ENCODE data around the gene EIF4G1.

DNA sequence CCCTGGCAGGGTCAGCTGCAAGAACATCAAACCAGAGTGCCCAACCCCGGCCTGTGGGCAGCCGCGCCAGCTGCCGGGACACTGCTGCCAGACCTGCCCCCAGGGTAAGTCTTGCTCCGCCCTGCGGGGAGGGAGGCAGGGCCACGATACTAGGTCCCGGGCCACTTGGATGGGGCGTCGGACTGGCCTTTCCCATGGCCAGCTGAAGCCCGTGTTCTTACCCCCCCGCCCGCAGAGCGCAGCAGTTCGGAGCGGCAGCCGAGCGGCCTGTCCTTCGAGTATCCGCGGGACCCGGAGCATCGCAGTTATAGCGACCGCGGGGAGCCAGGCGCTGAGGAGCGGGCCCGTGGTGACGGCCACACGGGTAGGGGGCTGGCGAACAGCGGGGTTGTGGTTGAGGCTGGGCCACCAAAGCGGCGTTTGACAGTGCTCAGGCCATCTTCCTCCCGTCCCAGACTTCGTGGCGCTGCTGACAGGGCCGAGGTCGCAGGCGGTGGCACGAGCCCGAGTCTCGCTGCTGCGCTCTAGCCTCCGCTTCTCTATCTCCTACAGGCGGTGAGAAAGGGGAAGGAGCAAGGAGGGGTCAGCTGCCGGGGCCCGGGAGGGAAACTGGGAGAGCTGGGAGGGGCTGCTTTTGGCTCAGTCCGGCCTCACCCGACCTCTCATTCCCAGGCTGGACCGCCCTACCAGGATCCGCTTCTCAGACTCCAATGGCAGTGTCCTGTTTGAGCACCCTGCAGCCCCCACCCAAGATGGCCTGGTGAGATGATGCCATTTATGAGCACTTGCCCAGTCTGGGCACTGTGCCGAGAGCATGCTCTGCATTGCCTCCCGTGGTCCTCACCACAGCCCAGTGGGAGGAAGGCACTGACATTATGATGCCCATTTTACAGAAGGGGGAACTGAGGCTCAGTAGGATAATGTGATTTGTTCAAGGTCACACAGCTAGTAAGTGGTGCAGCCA is 67.1 kb downstream of the EIF4G1 start:
- TF ChIP-seq, protein P1, sequence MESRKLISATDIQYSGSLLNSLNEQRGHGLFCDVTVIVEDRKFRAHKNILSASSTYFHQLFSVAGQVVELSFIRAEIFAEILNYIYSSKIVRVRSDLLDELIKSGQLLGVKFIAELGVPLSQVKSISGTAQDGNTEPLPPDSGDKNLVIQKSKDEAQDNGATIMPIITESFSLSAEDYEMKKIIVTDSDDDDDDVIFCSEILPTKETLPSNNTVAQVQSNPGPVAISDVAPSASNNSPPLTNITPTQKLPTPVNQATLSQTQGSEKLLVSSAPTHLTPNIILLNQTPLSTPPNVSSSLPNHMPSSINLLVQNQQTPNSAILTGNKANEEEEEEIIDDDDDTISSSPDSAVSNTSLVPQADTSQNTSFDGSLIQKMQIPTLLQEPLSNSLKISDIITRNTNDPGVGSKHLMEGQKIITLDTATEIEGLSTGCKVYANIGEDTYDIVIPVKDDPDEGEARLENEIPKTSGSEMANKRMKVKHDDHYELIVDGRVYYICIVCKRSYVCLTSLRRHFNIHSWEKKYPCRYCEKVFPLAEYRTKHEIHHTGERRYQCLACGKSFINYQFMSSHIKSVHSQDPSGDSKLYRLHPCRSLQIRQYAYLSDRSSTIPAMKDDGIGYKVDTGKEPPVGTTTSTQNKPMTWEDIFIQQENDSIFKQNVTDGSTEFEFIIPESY (IDR thresholded peaks at IDR 0.05; ENCODE audit: extremely low read depth, insufficient replicate concordance, low read length) = no peak
- no peak for TF ChIP-seq EZH2 (IDR thresholded peaks at IDR 0.05)
- TF ChIP-seq TCF7L2 (IDR thresholded peaks at IDR 0.05; ENCODE audit: borderline replicate concordance, extremely low read depth, insufficient read depth, insufficient read length) = no peak
- no peak for TF ChIP-seq ELF1 (IDR thresholded peaks at IDR 0.05; ENCODE audit: borderline replicate concordance, low read depth)
- TF ChIP-seq, protein P2, sequence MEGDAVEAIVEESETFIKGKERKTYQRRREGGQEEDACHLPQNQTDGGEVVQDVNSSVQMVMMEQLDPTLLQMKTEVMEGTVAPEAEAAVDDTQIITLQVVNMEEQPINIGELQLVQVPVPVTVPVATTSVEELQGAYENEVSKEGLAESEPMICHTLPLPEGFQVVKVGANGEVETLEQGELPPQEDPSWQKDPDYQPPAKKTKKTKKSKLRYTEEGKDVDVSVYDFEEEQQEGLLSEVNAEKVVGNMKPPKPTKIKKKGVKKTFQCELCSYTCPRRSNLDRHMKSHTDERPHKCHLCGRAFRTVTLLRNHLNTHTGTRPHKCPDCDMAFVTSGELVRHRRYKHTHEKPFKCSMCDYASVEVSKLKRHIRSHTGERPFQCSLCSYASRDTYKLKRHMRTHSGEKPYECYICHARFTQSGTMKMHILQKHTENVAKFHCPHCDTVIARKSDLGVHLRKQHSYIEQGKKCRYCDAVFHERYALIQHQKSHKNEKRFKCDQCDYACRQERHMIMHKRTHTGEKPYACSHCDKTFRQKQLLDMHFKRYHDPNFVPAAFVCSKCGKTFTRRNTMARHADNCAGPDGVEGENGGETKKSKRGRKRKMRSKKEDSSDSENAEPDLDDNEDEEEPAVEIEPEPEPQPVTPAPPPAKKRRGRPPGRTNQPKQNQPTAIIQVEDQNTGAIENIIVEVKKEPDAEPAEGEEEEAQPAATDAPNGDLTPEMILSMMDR (IDR thresholded peaks at IDR 0.05 in 2 of 3, conservative IDR thresholded peaks at IDR 0.05 in 1 of 3; ENCODE audit: borderline replicate concordance in 1 of 3, insufficient read depth in 1 of 3, low read depth in 2 of 3, low read length in 2 of 3) = no peak
- no peak for TF ChIP-seq POLR2A (IDR thresholded peaks at IDR 0.05; ENCODE audit: borderline replicate concordance, extremely low read depth, insufficient read depth, insufficient read length)
- TF ChIP-seq, protein P3, sequence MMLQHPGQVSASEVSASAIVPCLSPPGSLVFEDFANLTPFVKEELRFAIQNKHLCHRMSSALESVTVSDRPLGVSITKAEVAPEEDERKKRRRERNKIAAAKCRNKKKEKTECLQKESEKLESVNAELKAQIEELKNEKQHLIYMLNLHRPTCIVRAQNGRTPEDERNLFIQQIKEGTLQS (IDR thresholded peaks at IDR 0.05) = no peak
- no peak for TF ChIP-seq POLR2AphosphoS5 (IDR thresholded peaks at IDR 0.05; ENCODE audit: low read depth, low read length)
- TF ChIP-seq SRF (IDR thresholded peaks at IDR 0.05; ENCODE audit: low read depth) = no peak
- no peak for TF ChIP-seq SIN3A (IDR thresholded peaks at IDR 0.05; ENCODE audit: low read depth)
- TF ChIP-seq ZNF274 (IDR thresholded peaks at IDR 0.05; ENCODE audit: low read depth, low read length) = no peak
- no peak for TF ChIP-seq EZH2phosphoT487 (IDR thresholded peaks at IDR 0.05; ENCODE audit: borderline replicate concordance)
- no peak for TF ChIP-seq YY1 (IDR thresholded peaks at IDR 0.05; ENCODE audit: extremely low read depth, insufficient replicate concordance, low read depth, low read length)
- TF ChIP-seq RAD21 (IDR thresholded peaks at IDR 0.05; ENCODE audit: low read depth) = no peak

Data from HCT116 (cell line).